IPS-NIHi7 (cell line): ENCODE measurements around the gene ATP2A3.

ENCODE experiments used
- DNase-seq: peaks from one replicate; pipeline ENCODE4 v3.0.0; 2012; ENCODE audit warnings: mixed read lengths; ENCODE audit errors: extremely low spot score

ATP2A3 gene

GRCh38 chr17:3927628-3928340, 36.5 kb downstream of the ATP2A3 start:
- no peak for DNase-seq

GRCh38 chr17:3926860-3927627, 37.2 kb downstream of the ATP2A3 start:
- no peak for DNase-seq

- no peak for DNase-seq
These were observed 38.4 kb downstream of the ATP2A3 start for GRCh38 chr17:3925684-3926485.

- DNase-seq = no peak
These were observed 39.5 kb downstream of the ATP2A3 start for GRCh38 chr17:3924512-3925350.

- DNase-seq = no peak
These were observed 40.6 kb downstream of the ATP2A3 start for GRCh38 chr17:3923466-3924190.

GRCh38 chr17:3922765-3923164, 41.5 kb downstream of the ATP2A3 start:
- DNase-seq = no peak

- no peak for DNase-seq
These were observed 42.5 kb downstream of the ATP2A3 start for GRCh38 chr17:3921502-3922319.

- no peak for DNase-seq
These were observed 43.2 kb downstream of the ATP2A3 start for GRCh38 chr17:3921006-3921405.

GRCh38 chr17:3919123-3919624, 45.1 kb downstream of the ATP2A3 start:
- no peak for DNase-seq

GRCh38 chr17:3918372-3919122, 45.7 kb downstream of the ATP2A3 start:
- no peak for DNase-seq

GRCh38 chr17:3917391-3917931, 46.8 kb downstream of the ATP2A3 start:
- no peak for DNase-seq

- DNase-seq = no peak
These were observed 47.4 kb downstream of the ATP2A3 start for GRCh38 chr17:3916825-3917224.

- DNase-seq = no peak
These were observed 48.1 kb downstream of the ATP2A3 start, which contains the start of gene P2RX1 for GRCh38 chr17:3915995-3916696. Gene P2RX1, minus strand, starts transcription at chr17:3916465. Its CDS starts 240 bp downstream, at chr17:3916225.

- DNase-seq = no peak
These were observed 48.6 kb downstream of the ATP2A3 start for GRCh38 chr17:3915581-3915994.

GRCh38 chr17:3914312-3914670, 49.9 kb downstream of the ATP2A3 start:
- DNase-seq = no peak

GRCh38 chr17:3913531-3914311, 50.5 kb downstream of the ATP2A3 start:
- peak; percentile 91 for DNase-seq

- DNase-seq = no peak
These were observed 51.4 kb downstream of the ATP2A3 start for GRCh38 chr17:3912827-3913226.
